Glomerular endothelial cell (primary cell): Measurements from ENCODE around the gene MRPL27. TPM values are rescaled to one million over a fixed set of nuclear protein-coding genes. Genes with fewer than 3 reads are reported as not detected.

Source experiments
- DNase-seq: peaks from one replicate; pipeline ENCODE4 v3.0.0-alpha.2; 2011; ENCODE audit warnings: low read depth, low spot score; ENCODE audit errors: extremely low read depth
- total RNA-seq: library from RNA; depleted of rRNA; stranded (reverse); fragments of >200 nt; gene quantifications from 2 replicates; pipeline ENCODE4 v1.2.3, GENCODE V29; 2015

The MRPL27 gene
- total RNA-seq, 1 donor from 2014 or later: 57.3 TPM

DNA sequence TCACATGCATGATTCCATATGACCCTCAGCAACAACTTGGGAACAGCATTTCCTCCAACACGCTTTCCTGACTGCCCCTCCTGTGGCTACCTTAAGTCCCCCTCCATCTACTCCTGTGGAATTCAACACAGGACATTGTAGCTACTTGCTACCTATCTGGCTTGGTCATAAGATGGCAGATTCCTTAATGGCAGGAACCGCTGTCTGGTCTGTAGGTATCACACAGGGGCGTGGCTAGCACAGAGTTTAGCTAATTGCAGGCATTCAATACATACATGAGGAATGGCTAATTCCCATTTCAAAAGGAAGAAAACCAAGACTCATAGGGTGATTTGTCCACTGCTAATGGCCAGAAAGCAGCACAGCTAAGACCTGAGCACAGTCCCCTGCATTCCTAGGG is 15.7 kb upstream of the MRPL27 start:
- no peak for DNase-seq

DNA sequence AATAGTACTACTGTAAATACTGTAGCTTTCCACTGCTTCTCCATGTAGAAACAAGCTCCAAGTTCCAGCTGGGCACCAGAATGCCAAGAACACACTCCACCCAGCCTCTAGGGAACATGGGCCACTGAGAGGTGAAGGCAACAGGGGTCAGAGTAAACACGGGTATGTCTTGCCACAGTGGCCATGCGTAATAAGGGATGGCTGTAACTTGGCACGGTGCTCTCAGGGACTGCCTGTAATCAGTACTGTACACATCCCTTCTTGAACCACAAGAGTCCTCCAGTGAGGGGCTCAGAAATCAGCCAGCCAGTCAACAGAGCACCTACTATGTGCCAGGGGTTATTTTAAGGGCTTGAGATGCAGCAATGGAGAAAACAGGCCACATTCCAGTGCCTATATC is 13.5 kb upstream of the MRPL27 start:
- DNase-seq: no peak

DNA sequence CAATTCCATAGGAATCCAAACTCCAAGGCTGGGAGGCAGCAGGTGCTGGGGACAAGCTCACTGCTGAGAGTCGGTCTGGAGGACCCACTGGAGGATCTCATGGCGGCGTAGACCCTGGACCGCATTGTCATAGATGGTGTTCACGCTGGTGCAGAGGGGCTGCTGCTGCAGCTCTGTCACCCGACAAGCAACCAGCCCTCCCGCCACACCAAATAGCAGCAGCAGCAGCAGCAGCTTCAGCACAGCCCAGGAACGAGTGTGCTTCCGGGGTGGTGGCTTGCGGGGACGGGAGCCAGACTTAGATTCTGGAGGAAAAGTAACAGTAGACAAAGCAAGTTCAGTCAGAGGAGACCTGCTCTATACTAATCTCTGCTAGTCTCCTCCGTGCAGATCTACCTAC is 9.9 kb upstream of the MRPL27 start:
- DNase-seq: no peak

DNA sequence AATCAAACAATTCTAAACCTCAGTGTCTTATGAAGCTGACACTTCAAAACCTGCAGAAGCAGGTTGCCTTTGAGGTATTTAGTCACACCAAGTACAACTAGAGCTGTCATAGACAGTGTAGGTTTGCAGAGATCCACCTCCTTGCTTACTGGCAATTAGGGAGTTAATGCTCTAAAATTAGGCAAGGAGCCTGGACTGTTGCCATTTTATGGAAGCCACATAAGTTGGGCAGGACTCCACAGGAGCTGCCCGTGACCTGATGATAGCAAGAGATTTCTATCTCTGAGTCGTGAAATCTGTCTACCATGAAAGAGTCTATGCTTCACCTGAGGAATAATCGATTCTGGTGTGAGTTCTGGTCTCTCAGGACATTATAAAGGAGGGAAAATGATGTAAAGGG is 8.9 kb upstream of the MRPL27 start:
- DNase-seq: no peak

DNA sequence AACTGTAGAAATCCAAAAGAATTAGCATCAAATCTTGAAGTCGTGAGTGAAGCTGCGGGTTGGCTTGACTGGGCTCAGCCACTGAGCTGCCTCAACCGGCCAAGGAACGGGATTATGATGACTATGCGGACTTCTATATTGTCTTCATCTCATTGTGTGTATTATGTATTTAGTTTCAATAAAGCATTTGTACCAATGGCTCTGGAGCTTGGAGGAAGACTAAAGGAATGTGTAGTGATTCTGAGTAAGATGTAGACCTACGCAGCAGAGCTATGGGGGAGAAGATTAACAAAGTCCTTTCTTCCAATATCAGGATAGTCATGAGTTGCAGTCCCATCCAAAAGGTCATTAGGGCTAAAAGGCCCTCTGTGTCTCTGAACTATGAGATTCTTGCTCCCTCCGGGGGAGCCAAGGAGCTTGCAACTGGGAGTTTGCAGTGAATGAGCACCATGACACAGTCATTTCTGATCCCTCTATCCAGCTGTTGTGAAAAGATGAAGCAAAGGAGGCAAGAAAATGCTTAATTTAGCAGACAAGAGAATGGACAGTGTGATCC is 8.4 kb upstream of the MRPL27 start:
- no peak for DNase-seq

DNA sequence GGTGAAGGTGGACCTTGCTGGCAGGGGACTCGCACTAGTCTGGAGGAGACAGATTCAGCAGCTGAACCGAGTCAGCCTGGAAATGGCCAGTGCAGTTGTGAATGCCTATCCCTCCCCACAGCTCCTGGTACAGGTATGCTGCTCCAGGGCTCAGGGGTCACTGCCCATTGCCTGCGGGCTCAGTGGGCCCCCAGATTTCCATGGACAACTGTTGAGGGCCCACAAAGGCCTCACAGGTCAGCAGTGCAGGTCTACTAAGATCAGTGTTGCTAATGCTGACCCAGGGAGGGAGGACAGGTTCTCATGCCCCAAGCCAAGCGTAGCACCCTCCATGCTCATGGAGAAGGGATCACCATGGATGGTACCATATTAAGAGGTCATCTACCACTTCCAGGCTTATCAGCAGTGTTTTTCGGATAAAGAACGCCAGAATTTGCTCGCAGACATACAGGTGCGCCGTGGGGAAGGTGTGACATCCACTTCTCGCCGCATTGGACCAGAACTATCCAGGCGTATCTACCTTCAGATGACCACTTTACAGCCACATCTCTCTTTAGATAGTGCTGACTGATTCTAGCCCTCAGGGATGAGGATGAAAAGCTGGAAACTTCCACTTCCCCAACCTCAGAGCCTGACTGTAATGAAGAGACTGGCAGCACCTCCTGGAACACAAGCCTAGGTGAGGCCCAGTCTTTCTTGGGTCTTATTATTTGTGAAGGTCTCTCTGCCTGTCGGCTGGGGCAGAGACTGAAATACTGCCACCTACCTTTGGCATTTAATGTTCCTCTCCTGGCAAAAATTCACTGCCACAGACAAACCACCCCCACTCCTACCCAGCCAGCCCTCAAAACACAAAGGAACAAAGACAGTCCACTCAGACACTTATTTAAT is 7.6 kb upstream of the MRPL27 start:
- no peak for DNase-seq

DNA sequence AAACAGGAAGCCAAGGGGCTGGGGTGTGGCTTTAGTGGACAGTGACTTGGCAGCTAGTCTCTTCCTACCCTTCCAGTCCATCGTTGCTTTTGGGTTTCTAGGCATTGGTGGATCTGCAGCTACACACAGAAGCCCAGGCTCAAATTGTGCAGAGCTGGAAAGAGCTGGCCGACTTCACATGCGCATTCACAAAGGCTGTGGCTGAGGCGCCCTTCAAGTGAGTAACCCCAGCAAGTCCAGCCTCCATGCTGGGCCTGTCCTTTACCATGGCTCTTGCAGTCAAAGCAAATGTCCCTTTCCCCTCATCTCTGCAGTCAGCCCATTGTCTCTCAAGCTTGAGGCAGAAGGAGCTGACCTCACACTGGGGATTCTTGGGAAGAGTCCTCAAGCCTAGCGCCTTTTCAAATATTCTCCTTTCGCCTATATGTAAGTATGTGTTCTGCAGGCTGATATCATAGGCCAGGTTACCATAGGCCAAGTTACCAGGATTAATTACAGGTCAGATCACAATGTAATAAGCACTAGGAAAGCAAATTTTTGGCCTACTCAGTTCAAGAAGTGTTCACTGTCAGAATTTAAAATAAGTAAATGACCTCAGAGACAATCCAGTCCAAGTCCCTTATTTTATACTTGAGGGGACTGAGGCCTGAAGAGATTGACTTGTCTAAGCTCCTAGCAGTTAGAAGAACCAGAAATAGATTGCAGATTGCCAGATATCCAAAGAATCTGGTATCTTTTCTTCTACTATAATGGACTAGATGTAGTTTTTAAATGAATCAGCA is 6.6 kb upstream of the MRPL27 start:
- no peak for DNase-seq

DNA sequence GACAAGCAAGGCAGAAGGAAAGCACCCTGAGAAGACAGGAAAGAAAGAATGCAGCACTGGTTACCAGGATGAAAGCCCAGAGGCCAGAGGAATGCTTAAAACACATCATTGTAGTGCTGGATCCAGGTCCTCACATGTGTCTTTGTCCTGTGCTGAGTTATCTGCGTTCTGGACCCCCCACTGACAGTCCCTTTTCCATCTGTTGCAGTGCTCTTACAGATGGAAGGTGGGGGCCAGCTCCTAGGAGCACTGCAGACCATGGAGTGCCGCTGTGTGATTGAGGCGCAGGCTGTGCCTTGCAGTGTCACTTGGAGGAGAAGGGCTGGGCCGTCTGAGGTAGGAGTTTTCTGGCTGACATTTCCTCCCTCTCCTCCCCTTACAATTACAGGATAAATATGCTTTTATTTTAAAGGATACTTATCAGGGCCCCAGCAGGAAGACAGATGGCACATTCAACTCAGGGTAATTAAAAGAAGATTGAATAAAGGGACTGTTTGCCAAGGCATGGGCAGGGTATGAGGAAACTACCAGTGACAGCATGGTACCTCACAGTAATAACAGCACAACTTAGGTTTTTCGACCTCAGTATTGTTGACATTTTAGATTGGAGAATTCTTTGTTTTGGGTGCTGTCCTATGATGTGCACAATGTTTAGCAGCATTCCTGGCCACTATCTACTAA is 3.0 kb upstream of the MRPL27 start:
- DNase-seq: no peak

DNA sequence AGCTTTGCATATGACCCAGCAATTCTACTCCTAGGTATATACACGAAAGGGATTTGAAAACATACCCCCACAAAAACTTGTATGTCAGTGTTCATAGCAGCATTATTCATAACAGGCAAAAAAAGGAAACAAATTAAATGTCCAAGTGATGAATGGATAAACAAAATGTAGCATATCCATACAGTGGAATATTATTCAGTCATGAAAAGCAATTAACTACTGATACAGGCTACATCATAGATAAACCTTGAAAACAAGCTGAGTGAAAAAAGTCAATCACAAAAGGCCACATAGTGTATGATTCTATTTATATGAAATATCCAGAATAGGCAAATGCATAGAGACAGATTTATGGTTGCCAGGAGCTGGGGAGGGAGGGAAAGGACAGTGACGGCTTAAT is 721 bp upstream of the MRPL27 start:
- no peak for DNase-seq

DNA sequence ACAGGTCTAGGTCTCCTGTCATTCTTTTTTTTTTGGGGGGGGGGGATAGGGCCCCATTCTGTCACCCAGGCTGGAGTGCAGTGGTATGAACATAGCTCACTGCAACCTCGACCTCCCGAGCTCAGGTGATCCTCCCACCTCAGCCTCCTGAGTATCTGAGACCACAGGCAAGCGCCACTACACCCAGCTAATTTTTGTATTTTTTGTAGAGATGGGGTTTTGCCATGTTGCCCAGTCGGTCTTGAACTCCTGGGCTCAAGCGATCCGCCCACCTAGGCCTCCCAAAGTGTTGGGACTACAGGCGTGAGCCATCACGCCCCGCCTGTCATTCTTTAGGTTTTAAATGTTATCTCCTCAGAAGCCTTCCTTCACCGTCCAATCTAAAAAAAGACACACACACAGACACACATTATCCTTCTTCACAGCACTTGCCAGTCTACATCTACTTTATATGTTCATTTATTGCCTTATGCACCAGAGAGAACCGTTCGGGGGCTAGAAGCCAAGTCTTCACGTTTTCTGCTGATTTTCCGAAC is 694 bp downstream of the MRPL27 start:
- no peak for DNase-seq

DNA sequence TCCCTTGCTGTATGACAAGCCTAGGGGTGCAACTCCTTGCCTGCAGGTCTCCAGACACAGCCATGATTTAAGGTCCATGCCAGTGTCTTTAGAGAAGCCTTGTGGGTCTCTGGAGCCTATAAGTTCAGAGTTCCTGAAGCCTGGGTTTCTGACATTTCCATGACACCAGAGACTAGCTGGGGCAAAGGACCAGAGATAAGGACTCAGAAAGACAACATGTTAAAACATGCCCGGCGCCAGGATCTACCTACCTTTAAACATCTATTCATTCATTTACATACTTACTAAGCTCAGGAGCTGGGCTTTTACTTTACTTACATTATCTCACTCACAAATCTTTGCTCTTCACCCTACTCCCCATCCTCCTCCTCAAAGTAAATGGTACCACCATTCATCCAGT is 1.5 kb downstream of the MRPL27 start:
- DNase-seq: no peak

DNA sequence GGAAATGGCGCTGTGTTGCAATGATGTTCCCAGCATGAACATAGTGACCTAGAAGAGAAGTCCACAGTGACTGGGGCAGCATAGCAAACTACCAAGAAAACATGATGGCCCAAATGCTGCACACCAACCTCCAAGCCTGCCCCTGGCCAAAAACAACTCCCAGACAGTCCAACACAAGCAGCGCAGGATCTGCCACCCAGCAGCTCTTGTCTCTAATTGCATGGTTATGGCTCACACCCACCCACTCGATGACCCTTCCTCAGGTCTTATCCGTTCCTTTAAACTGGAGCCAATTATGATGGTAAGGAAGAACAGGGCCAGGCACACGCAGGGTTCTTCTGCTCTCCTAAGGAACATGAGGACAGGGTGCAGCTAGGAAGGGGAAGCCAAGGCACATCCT is 2.9 kb downstream of the MRPL27 start:
- no peak for DNase-seq

DNA sequence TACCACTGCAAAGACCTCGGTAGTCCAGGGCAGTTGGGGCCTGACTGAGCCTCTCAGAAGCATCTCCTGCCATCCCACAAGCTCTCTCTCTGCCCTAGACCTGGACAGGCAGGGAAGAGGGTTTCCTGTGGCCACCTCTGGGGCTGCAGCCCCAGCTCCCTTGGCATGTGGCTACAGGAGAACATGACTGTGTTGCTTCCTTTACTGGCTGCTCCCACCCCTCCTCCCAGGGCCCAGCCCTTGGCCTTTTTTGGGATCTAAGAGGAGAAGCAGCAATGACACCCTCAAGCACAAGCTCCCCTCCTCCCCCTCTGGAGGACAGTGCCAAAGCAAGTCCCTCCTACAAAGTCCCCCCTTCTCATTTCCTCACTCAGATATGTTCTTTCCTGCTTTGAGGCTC is 5.6 kb downstream of the MRPL27 start:
- no peak for DNase-seq

DNA sequence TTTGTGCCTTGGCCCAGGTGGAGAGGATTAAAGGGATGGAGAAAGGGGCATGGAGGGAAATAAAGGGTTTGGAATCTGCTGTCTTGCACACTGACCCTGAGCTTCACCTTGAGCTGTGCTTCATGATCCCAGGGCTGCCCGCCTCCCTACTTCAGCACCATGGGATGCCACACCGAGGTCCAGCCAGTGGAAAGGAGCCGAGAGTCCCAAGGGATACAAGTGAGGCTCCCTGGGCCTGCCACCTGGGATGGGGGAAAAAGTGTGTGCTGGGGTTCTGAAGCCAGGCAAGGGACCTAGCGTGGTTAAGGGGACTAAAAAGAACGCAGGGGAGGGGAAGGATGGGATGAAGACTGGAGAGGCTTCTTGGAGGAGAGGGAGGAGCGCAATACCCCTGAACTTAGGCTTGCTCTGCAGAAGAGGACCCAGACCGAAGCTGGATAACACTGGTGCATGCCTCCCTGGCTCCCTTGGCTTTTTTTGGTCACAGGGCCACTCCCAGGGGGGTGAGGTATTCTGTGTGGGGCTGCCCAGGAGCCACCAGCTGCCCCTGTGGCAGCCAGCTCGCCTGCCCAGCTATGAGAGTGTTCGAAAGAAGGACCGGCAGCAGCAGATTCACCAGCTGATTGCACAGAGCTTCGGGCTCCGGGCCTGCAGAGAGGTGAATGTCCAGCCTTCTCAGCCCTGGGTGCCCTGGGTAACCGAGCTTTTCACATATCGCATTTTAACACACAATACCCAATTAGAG is 7.2 kb downstream of the MRPL27 start:
- no peak for DNase-seq

DNA sequence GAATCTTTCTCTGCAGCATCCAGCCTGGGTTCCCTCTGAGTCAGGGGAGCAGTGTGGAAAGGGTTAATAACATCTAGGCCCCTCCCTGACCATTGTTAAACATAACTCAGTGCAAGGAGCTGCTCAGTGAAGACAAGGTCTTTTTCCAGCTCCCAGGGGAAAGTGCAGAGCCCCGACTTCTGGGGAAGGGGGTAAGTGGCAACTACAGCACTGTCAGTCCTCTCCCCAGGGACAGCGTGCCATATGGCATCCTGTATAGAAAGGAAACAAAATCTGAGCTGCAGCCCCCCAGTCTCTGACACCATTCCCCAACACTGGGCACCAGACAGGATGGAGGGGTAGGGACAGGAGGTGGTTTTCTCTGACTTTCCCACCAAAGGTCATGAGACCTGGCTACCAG is 7.8 kb downstream of the MRPL27 start:
- DNase-seq: no peak

DNA sequence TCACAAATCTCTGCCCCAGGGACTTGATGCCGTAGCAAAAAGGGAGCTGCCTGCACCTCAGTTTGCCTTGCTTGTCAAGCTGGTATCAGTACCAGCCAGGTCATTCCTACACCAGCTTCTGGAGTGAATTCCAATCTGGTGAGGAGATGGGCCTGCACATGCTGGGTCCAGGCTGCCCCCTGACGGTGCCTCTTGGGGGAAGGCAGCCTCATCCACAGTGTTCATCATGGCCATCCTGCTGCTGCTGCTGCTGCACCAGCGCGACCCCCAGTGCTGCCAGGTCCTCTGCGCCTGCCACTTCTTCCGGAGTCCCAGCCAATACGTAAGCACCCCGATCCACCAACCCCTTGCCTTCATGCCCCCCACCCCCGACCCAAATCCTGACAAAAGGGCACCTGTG is 8.3 kb downstream of the MRPL27 start:
- no peak for DNase-seq

DNA sequence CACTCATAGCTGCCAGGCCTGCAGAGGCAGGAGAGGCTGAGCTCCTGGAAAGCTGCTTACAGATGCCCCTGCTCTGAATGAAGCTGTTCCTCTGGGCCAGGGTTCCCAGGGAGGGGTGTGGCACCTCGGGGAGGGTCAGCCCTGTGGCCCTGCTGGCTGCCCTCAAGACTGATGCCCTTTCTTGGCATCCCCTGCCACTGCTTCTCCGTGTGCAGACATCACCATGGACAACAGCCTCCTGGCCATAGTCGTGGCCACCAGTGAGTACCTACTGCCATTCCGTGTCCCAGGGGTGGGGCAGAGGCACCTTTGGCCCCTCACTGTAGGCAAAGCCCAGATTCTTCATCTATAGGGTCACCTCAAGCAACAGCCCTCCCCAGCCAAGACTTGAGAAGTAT is 8.9 kb downstream of the MRPL27 start:
- DNase-seq: no peak

DNA sequence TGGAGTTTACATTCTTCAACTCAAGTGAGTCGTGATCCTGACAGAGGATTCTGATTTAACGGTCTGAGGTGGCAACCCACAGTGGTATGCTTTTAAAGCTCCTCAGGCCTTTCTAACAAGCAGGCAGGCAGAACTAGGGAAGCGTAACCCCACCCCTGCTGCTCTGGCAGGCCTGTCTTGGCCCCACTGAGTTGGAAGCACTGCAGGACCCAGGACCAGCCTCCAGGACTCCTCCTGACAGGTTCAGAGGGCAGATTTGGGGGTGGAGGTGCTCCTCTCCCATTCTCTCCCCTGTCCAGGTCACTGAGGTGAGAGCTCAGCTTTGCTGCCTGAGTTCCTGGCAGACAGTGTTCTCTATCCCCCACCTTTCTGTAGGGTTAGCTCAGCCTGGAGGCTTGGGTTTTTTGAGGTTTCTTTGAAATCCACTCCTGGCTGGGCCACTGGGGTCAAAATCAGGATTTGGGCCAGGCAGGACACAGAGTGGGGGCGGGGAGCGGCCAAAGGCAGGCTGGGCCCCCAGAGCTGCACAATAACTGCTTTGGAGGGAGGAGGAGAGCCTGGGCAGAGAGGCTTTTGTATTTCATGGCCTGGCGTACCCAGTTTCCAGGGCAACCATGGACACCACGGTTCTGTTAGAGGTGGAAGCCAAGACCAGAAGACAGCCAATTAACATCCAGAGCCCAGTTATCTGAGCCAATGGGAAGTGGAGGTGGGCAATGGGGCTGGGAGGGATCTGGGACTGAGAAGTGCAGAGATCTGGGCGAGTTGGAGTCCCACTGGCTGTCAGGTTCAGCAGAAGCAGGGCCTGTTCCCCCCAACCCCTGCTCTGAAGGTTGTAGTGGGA is 9.5 kb downstream of the MRPL27 start:
- no peak for DNase-seq

DNA sequence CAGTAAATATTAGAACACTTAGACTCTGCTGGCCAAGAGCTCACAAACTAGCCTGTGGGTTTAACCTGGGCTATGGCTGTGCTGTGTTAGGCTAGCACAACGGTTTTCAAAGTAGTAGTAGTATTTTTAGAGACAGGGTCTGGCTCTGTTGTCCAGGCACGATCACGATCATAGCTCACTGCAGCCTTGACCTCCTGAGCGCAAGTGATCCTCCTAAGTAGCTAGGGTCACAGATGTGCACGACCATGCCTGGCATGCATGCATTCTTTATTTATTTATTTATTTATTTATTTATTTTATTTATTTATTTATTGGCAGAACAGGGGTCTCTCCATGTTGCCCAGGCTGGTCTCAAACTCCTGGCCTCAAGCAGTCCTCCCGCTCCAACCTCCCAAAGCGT is 10.3 kb downstream of the MRPL27 start:
- DNase-seq: no peak
